GM21367 (cell line): ENCODE results near the gene TANC1.

Experiments
- ATAC-seq: cut with Tn5 transposase; IDR thresholded peaks from one replicate; pipeline ENCODE4 v1.9.1; 2021; ENCODE audit not compliant: unreplicated experiment

Gene TANC1

GRCh38 chr2:158993721-158994587, 25.5 kb downstream of the TANC1 start:
- ATAC-seq, result no peak

- no peak for ATAC-seq
These were observed 26.7 kb downstream of the TANC1 start for GRCh38 chr2:158994920-158995676.

GRCh38 chr2:158995677-158996049, 27.2 kb downstream of the TANC1 start:
- ATAC-seq, result no peak

GRCh38 chr2:158996378-158996993, 28.0 kb downstream of the TANC1 start:
- ATAC-seq, result no peak

- ATAC-seq, result no peak
These were observed 28.8 kb downstream of the TANC1 start for GRCh38 chr2:158997037-158997790.

- no peak for ATAC-seq
These were observed 30.3 kb downstream of the TANC1 start for GRCh38 chr2:158998551-158999248.

GRCh38 chr2:158999458-158999857, 31.0 kb downstream of the TANC1 start:
- ATAC-seq, result no peak

- ATAC-seq, result no peak
These were observed 31.6 kb downstream of the TANC1 start for GRCh38 chr2:159000072-159000471.

- no peak for ATAC-seq
These were observed 34.1 kb downstream of the TANC1 start for GRCh38 chr2:159002462-159003111.

- ATAC-seq, result no peak
These were observed 35.1 kb downstream of the TANC1 start for GRCh38 chr2:159003555-159003954.

GRCh38 chr2:159004849-159005248, 36.4 kb downstream of the TANC1 start:
- ATAC-seq, result no peak

GRCh38 chr2:159009940-159010339, 41.5 kb downstream of the TANC1 start:
- ATAC-seq, result no peak

GRCh38 chr2:159010340-159010739, 41.9 kb downstream of the TANC1 start:
- ATAC-seq, result no peak

- ATAC-seq, result no peak
These were observed 42.5 kb downstream of the TANC1 start for GRCh38 chr2:159010963-159011362.

- ATAC-seq, result no peak
These were observed 43.7 kb downstream of the TANC1 start for GRCh38 chr2:159012142-159012541.

- no peak for ATAC-seq
These were observed 44.7 kb downstream of the TANC1 start for GRCh38 chr2:159013103-159013502.

- ATAC-seq, result no peak
These were observed 46.7 kb downstream of the TANC1 start for GRCh38 chr2:159015174-159015573.

GRCh38 chr2:159015823-159016222, 47.4 kb downstream of the TANC1 start:
- ATAC-seq, result no peak

GRCh38 chr2:159017837-159018236, 49.4 kb downstream of the TANC1 start:
- no peak for ATAC-seq

- ATAC-seq, result no peak
These were observed 50.6 kb downstream of the TANC1 start for GRCh38 chr2:159019021-159019420.
